ENCODE results near the gene SHISA6. TPM values are rescaled to one million over a fixed set of nuclear protein-coding genes. Genes with fewer than 3 reads are reported as not detected.

The SHISA6 gene
- total RNA-seq, 1 donor from 2014 or later = 12.6 TPM

GRCh38 chr17:11538366-11538765 lies 297.4 kb downstream of the SHISA6 start:
- Mint-ChIP-seq H3K4me3 (ENCODE audit: unreplicated experiment) (no peak overlapping the region), H3K27ac (ENCODE audit: unreplicated experiment) (no peak overlapping the region), H3K27me3 (ENCODE audit: unreplicated experiment) (no peaks in the 10 kb centered on the region), H3K9me3 (ENCODE audit: unreplicated experiment) (no peaks in the 10 kb centered on the region), H3K36me3 (ENCODE audit: unreplicated experiment) (peaks cover 4% of the 10 kb centered on the region), H3K4me1 (ENCODE audit: low read depth, unreplicated experiment) (no peaks in the 10 kb centered on the region)
- DNase-seq = no peak
- TF ChIP-seq CTCF (IDR thresholded peaks at IDR 0.05; ENCODE audit: partially characterized antibody, unreplicated experiment) = no peak

- H3K4me3 Mint-ChIP-seq (ENCODE audit: unreplicated experiment) = no peak overlapping the region
- no peaks in the 10 kb centered on the region for H3K27me3 Mint-ChIP-seq (ENCODE audit: unreplicated experiment)
- no peaks in the 10 kb centered on the region for H3K9me3 Mint-ChIP-seq (ENCODE audit: unreplicated experiment)
- H3K4me1 Mint-ChIP-seq (ENCODE audit: low read depth, unreplicated experiment) = no peaks in the 10 kb centered on the region
- H3K36me3 Mint-ChIP-seq (ENCODE audit: unreplicated experiment) = peaks cover 4% of the 10 kb centered on the region
- no peak overlapping the region for H3K27ac Mint-ChIP-seq (ENCODE audit: unreplicated experiment)
- no peak for DNase-seq
- TF ChIP-seq CTCF (IDR thresholded peaks at IDR 0.05; ENCODE audit: partially characterized antibody, unreplicated experiment) = no peak
These were observed 298.6 kb downstream of the SHISA6 start for GRCh38 chr17:11539637-11540036.

- H3K4me1 Mint-ChIP-seq (ENCODE audit: low read depth, unreplicated experiment) = no peaks in the 10 kb centered on the region
- DNase-seq = no peak
- no peak for TF ChIP-seq CTCF (IDR thresholded peaks at IDR 0.05; ENCODE audit: partially characterized antibody, unreplicated experiment)
- peaks cover 3% of the 10 kb centered on the region for H3K36me3 Mint-ChIP-seq (ENCODE audit: unreplicated experiment)
- no peaks in the 10 kb centered on the region for H3K9me3 Mint-ChIP-seq (ENCODE audit: unreplicated experiment)
- no peak overlapping the region for H3K27ac Mint-ChIP-seq (ENCODE audit: unreplicated experiment)
- no peaks in the 10 kb centered on the region for H3K27me3 Mint-ChIP-seq (ENCODE audit: unreplicated experiment)
- H3K4me3 Mint-ChIP-seq (ENCODE audit: unreplicated experiment) = no peak overlapping the region
These were observed 304.0 kb downstream of the SHISA6 start for GRCh38 chr17:11545002-11545401.

GRCh38 chr17:11545696-11546095 lies 304.7 kb downstream of the SHISA6 start:
- H3K27ac Mint-ChIP-seq (ENCODE audit: unreplicated experiment) = no peak overlapping the region
- no peaks in the 10 kb centered on the region for H3K36me3 Mint-ChIP-seq (ENCODE audit: unreplicated experiment)
- no peak overlapping the region for H3K4me3 Mint-ChIP-seq (ENCODE audit: unreplicated experiment)
- H3K27me3 Mint-ChIP-seq (ENCODE audit: unreplicated experiment) = no peaks in the 10 kb centered on the region
- no peak for TF ChIP-seq CTCF (IDR thresholded peaks at IDR 0.05; ENCODE audit: partially characterized antibody, unreplicated experiment)
- no peaks in the 10 kb centered on the region for H3K9me3 Mint-ChIP-seq (ENCODE audit: unreplicated experiment)
- DNase-seq = no peak
- no peaks in the 10 kb centered on the region for H3K4me1 Mint-ChIP-seq (ENCODE audit: low read depth, unreplicated experiment)

- no peak for DNase-seq
These were observed 306.8 kb downstream of the SHISA6 start for GRCh38 chr17:11547853-11548252.

More at GRCh38 chr17:11547853-11548252, 306.8 kb downstream of the SHISA6 start:
- Mint-ChIP-seq H3K36me3 (ENCODE audit: unreplicated experiment) (no peaks in the 10 kb centered on the region), H3K4me1 (ENCODE audit: low read depth, unreplicated experiment) (no peaks in the 10 kb centered on the region), H3K4me3 (ENCODE audit: unreplicated experiment) (no peak overlapping the region), H3K27me3 (ENCODE audit: unreplicated experiment) (no peaks in the 10 kb centered on the region), H3K27ac (ENCODE audit: unreplicated experiment) (no peak overlapping the region), H3K9me3 (ENCODE audit: unreplicated experiment) (no peaks in the 10 kb centered on the region)
- no peak for TF ChIP-seq CTCF (IDR thresholded peaks at IDR 0.05; ENCODE audit: partially characterized antibody, unreplicated experiment)
